GM21447 (cell line): ENCODE results near the gene NAGK.
"Not testable (repeated sequence)": the region's sequence is repeated elsewhere in the genome, so short reads cannot be mapped to it uniquely, and the experiment has no call there.

ENCODE experiments used
- ATAC-seq: cut with Tn5 transposase; IDR thresholded peaks from one replicate; pipeline ENCODE4 v1.9.1; 2021; ENCODE audit not compliant: unreplicated experiment

Gene NAGK

GRCh38 chr2:71068218-71069035 lies at the start of gene NAGK:
Gene NAGK, plus strand, starts transcription at chr2:71068648. Its CDS starts 36 bp downstream, at chr2:71068684.
- peak; percentile 47 for ATAC-seq

- ATAC-seq: not testable (repeated sequence)
Measured at GRCh38 chr2:71019989-71020388, 48.5 kb upstream of the NAGK start.

- not testable (repeated sequence) for ATAC-seq
Measured at GRCh38 chr2:71021394-71021793, 47.1 kb upstream of the NAGK start.

GRCh38 chr2:71023553-71024243 lies 44.8 kb upstream of the NAGK start:
- ATAC-seq: not testable (repeated sequence)

GRCh38 chr2:71036296-71036695 lies 32.2 kb upstream of the NAGK start:
- not testable (repeated sequence) for ATAC-seq

- no peak for ATAC-seq
Measured at GRCh38 chr2:71042287-71042686, 26.2 kb upstream of the NAGK start.

- ATAC-seq: no peak
Measured at GRCh38 chr2:71043531-71044407, 24.7 kb upstream of the NAGK start.

- ATAC-seq: no peak
Measured at GRCh38 chr2:71045151-71045550, 23.3 kb upstream of the NAGK start.

- no peak for ATAC-seq
Measured at GRCh38 chr2:71045865-71046548, 22.4 kb upstream of the NAGK start.

- ATAC-seq: no peak
Measured at GRCh38 chr2:71048096-71048495, 20.4 kb upstream of the NAGK start.

- ATAC-seq: not testable (repeated sequence)
Measured at GRCh38 chr2:71049704-71050360, 18.6 kb upstream of the NAGK start.

GRCh38 chr2:71055206-71055740 lies 13.2 kb upstream of the NAGK start:
- ATAC-seq: not testable (repeated sequence)

- ATAC-seq: no peak
Measured at GRCh38 chr2:71060211-71060610, 8.2 kb upstream of the NAGK start.

GRCh38 chr2:71060871-71061270 lies 7.6 kb upstream of the NAGK start:
- ATAC-seq: no peak

GRCh38 chr2:71063216-71063615 lies 5.2 kb upstream of the NAGK start:
- no peak for ATAC-seq

GRCh38 chr2:71064110-71064611 lies 4.3 kb upstream of the NAGK start:
- ATAC-seq: no peak

GRCh38 chr2:71064754-71065621 lies 3.5 kb upstream of the NAGK start:
- peak; percentile 28 for ATAC-seq

- no peak for ATAC-seq
Measured at GRCh38 chr2:71066856-71067255, 1.6 kb upstream of the NAGK start.
